Mesendoderm (in vitro differentiated cells): ENCODE data around the gene AGAP2. TPM values are rescaled to one million over a fixed set of nuclear protein-coding genes. Genes with fewer than 3 reads are reported as not detected.

Experiments used
- DNase-seq: peaks from one replicate; pipeline ENCODE4 v3.0.0; 2013
- H2AK5ac ChIP-seq: 2 replicates; pipeline ENCODE4 v1.6.1; 2013; ENCODE audit warnings: low read length, inconsistent platforms
- H2BK120ac ChIP-seq: 2 replicates; pipeline ENCODE4 v1.6.1; 2013; ENCODE audit warnings: low read depth, mild to moderate bottlenecking, low read length, moderate library complexity, mixed read lengths
- H2BK15ac ChIP-seq: replicated peaks from 2 replicates; pipeline ENCODE4 v1.6.1; 2013; ENCODE audit warnings: low read depth, mild to moderate bottlenecking, moderate library complexity
- H2BK5ac ChIP-seq: 2 replicates; pipeline ENCODE4 v1.6.1; 2013; ENCODE audit warnings: low read length, inconsistent platforms
- H3K18ac ChIP-seq: 2 replicates; pipeline ENCODE4 v1.6.1; 2013; ENCODE audit warnings: mild to moderate bottlenecking, low read length, mixed read lengths
- H3K23ac ChIP-seq: one replicate; pipeline ENCODE4 v1.6.1; 2013; ENCODE audit warnings: low read length
- H3K27ac ChIP-seq: 2 replicates; pipeline ENCODE4 v1.5.1; 2013; ENCODE audit warnings: low read depth, mild to moderate bottlenecking, inconsistent platforms, low read length, moderate library complexity
- H3K27me3 ChIP-seq: 2 replicates; pipeline ENCODE4 v1.6.1; 2013; ENCODE audit warnings: low read length, control low read depth, mild to moderate bottlenecking, inconsistent platforms; ENCODE audit not compliant: insufficient read depth, poor library complexity
- H3K36me3 ChIP-seq: 2 replicates; pipeline ENCODE4 v1.6.1; 2013; ENCODE audit warnings: low read length, inconsistent platforms; ENCODE audit not compliant: control insufficient read depth, insufficient read depth
- H3K4ac ChIP-seq: one replicate; pipeline ENCODE4 v1.6.1; 2013; ENCODE audit warnings: low read depth, mild to moderate bottlenecking, low read length, moderate library complexity
- H3K4me1 ChIP-seq: 2 replicates; pipeline ENCODE4 v1.6.1; 2013; ENCODE audit warnings: low read depth, low read length, inconsistent platforms; ENCODE audit not compliant: control insufficient read depth
- H3K4me2 ChIP-seq: 2 replicates; pipeline ENCODE4 v1.6.1; 2013; ENCODE audit warnings: low read length
- H3K4me3 ChIP-seq: 2 replicates; pipeline ENCODE4 v1.5.1; 2013; ENCODE audit warnings: mild to moderate bottlenecking, low read length
- H3K56ac ChIP-seq: one replicate; pipeline ENCODE4 v1.6.1; 2013; ENCODE audit warnings: low read length
- H3K79me1 ChIP-seq: 2 replicates; pipeline ENCODE4 v1.6.1; 2013; ENCODE audit warnings: low read length, inconsistent platforms
- H3K79me2 ChIP-seq: 2 replicates; pipeline ENCODE4 v1.6.1; 2013; ENCODE audit warnings: mild to moderate bottlenecking, low read length; ENCODE audit not compliant: control insufficient read depth, insufficient read depth
- H3K9ac ChIP-seq: 2 replicates; pipeline ENCODE4 v1.6.1; 2013; ENCODE audit warnings: low read length, inconsistent platforms
- H4K5ac ChIP-seq: one replicate; pipeline ENCODE4 v1.6.1; 2013; ENCODE audit warnings: low read length
- H4K8ac ChIP-seq: one replicate; pipeline ENCODE4 v1.6.1; 2013; ENCODE audit warnings: low read depth, mild to moderate bottlenecking, control low read depth, low read length, moderate library complexity
- WGBS: extraction: QIAGEN DNeasy Blood & Tissue Kit; methylation state at CpG from one replicate; pipeline ENCODE4 v1.1.7; 2013; ENCODE audit warnings: low lambda C conversion rate, missing lambda C conversion rate; ENCODE audit not compliant: insufficient coverage; ENCODE audit errors: extremely low coverage; 5-methylcytosine and 5-hydroxymethylcytosine counted together
- polyA plus RNA-seq, 2 experiments: library from polyadenylated mRNA; stranded (reverse); fragments of 200-250 nt; gene quantifications; one replicate each; pipeline ENCODE4 v1.2.3, GENCODE V29; 2013

The AGAP2 gene
- polyA plus RNA-seq (2013, experiment 1 of 2) = 0.60 TPM
- 0.39 TPM for polyA plus RNA-seq (2013, experiment 2 of 2)

GRCh38 chr12:57738661-57739237, at the start of gene AGAP2:
AGAP2 (minus strand) TSS chr12:57738742; CDS start chr12:57738246, 496 bp downstream.
- Histone ChIP-seq H3K79me2 (no peaks in the 10 kb centered on the region), H3K79me1 (no peaks in the 10 kb centered on the region), H2BK120ac (no peak within 1 kb of the TSS), H4K8ac (no peak within 1 kb of the TSS), H3K9ac (no peak within 1 kb of the TSS), H2BK5ac (no peak within 1 kb of the TSS), H3K4ac (no peak within 1 kb of the TSS), H3K4me2 (peak within 1 kb of the TSS; percentile 13), H4K5ac (no peak within 1 kb of the TSS), H2AK5ac (no peak within 1 kb of the TSS), H3K4me3 (no peak within 1 kb of the TSS), H3K4me1 (peaks cover 2% of the 10 kb centered on the region), H3K27ac (no peak within 1 kb of the TSS), H3K36me3 (no peaks in the 10 kb centered on the region), H3K56ac (no peak within 1 kb of the TSS), H3K27me3 (peaks cover 59% of the 10 kb centered on the region), H3K18ac (no peak within 1 kb of the TSS), H2BK15ac (no peak within 1 kb of the TSS), H3K23ac (no peak within 1 kb of the TSS)
- DNase-seq = peak; percentile 78
- WGBS = no CpG with 5 or more reads among the region's 36 CpGs

DNA sequence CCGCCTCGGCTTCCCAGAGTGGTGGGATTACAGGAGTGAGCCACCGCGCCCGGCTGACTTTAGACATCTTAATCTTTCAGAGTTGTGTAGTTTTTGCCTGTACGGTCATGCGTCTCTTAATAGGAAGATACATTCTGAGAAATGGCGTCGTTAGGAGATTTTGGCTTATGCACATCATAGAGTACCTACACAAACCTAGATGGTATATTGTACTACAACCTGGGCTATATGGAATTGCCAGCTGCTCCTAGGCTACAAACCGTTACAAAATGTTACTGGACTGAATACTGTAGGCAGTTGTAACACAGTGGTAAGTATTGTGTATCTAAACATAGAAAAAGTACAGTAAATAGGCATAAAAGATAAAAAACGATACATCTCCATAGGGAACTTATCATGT, 45.3 kb upstream of the AGAP2 start:
- no peak overlapping the region for H4K5ac ChIP-seq
- no peak overlapping the region for H2AK5ac ChIP-seq
- H3K27me3 ChIP-seq = no peaks in the 10 kb centered on the region
- H3K18ac ChIP-seq = no peak overlapping the region
- no peak overlapping the region for H2BK5ac ChIP-seq
- no peak overlapping the region for H4K8ac ChIP-seq
- no peak overlapping the region for H2BK15ac ChIP-seq
- no peak overlapping the region for H3K4me3 ChIP-seq
- H3K56ac ChIP-seq = no peak overlapping the region
- H3K27ac ChIP-seq = no peak overlapping the region
- DNase-seq = no peak
- peaks cover 8% of the 10 kb centered on the region for H3K79me2 ChIP-seq
- no CpG with 5 or more reads among the region's 11 CpGs for WGBS
- H3K4me2 ChIP-seq = no peak overlapping the region
- no peak overlapping the region for H3K23ac ChIP-seq
- H3K9ac ChIP-seq = no peak overlapping the region
- H3K79me1 ChIP-seq = peaks cover 5% of the 10 kb centered on the region
- H3K36me3 ChIP-seq = peaks cover 4% of the 10 kb centered on the region
- no peak overlapping the region for H3K4ac ChIP-seq
- H2BK120ac ChIP-seq = no peak overlapping the region
- H3K4me1 ChIP-seq = no peaks in the 10 kb centered on the region

GRCh38 chr12:57783466-57783801, 44.9 kb upstream of the AGAP2 start:
- Histone ChIP-seq H2BK5ac (no peak overlapping the region), H3K27ac (no peak overlapping the region), H3K27me3 (no peaks in the 10 kb centered on the region), H3K4me3 (peak overlapping the region; percentile 96), H4K8ac (no peak overlapping the region), H3K56ac (peak overlapping the region; percentile 97), H3K9ac (peak overlapping the region; percentile 94), H2BK120ac (no peak overlapping the region), H3K4me2 (peak overlapping the region; percentile 85), H3K23ac (no peak overlapping the region), H3K36me3 (peaks cover 4% of the 10 kb centered on the region), H3K79me1 (peaks cover 5% of the 10 kb centered on the region), H2AK5ac (no peak overlapping the region), H3K4ac (no peak overlapping the region), H3K79me2 (peaks cover 8% of the 10 kb centered on the region), H4K5ac (no peak overlapping the region), H2BK15ac (no peak overlapping the region), H3K18ac (no peak overlapping the region), H3K4me1 (no peaks in the 10 kb centered on the region)
- DNase-seq = no peak
- no CpG with 5 or more reads among the region's 12 CpGs for WGBS

GRCh38 chr12:57782608-57783465, 44.3 kb upstream of the AGAP2 start, which contains the start of gene TSFM:
TSFM (plus strand) TSS chr12:57782787; CDS start chr12:57782802, 15 bp downstream.
- Histone ChIP-seq H3K4me3 (peak within 1 kb of the TSS; percentile 96), H3K4me1 (no peaks in the 10 kb centered on the region), H2BK5ac (no peak within 1 kb of the TSS), H2BK15ac (no peak within 1 kb of the TSS), H4K8ac (no peak within 1 kb of the TSS), H3K79me2 (peaks cover 8% of the 10 kb centered on the region), H3K4ac (peak within 1 kb of the TSS; percentile 19), H3K18ac (no peak within 1 kb of the TSS), H3K4me2 (peak within 1 kb of the TSS; percentile 85), H3K27ac (no peak within 1 kb of the TSS), H3K56ac (peak within 1 kb of the TSS; percentile 97), H4K5ac (no peak within 1 kb of the TSS), H3K23ac (no peak within 1 kb of the TSS), H2AK5ac (no peak within 1 kb of the TSS), H3K27me3 (no peaks in the 10 kb centered on the region), H3K79me1 (peaks cover 5% of the 10 kb centered on the region), H3K9ac (peak within 1 kb of the TSS; percentile 94), H3K36me3 (peaks cover 4% of the 10 kb centered on the region), H2BK120ac (no peak within 1 kb of the TSS)
- DNase-seq = peak; percentile 96
- no CpG with 5 or more reads among the region's 45 CpGs for WGBS

DNA sequence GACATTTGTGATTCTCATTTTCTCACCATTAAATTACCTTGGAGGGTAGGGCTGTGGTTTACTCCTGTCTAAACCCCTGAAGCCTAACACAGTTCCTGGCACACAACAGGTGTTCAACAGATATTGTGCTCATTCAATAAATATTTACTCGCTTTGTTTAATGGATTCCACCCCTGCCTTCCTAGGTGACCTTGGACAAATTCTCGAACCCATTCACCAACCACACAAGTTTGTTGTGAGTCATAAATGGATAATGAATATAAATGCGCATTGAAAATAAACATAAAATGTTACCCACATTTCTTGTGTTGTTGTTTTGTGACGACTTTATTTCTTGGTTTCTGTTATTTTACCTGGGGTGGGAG, 43.7 kb upstream of the AGAP2 start:
- no peak overlapping the region for H2AK5ac ChIP-seq
- no peak overlapping the region for H4K5ac ChIP-seq
- H3K79me1 ChIP-seq = peaks cover 5% of the 10 kb centered on the region
- H3K4me3 ChIP-seq = no peak overlapping the region
- H3K79me2 ChIP-seq = peaks cover 8% of the 10 kb centered on the region
- no peaks in the 10 kb centered on the region for H3K4me1 ChIP-seq
- H2BK15ac ChIP-seq = no peak overlapping the region
- no peak overlapping the region for H3K56ac ChIP-seq
- H3K36me3 ChIP-seq = peaks cover 4% of the 10 kb centered on the region
- no peak overlapping the region for H2BK5ac ChIP-seq
- H4K8ac ChIP-seq = no peak overlapping the region
- no peak overlapping the region for H3K18ac ChIP-seq
- no peaks in the 10 kb centered on the region for H3K27me3 ChIP-seq
- no peak overlapping the region for H3K23ac ChIP-seq
- no peak overlapping the region for H3K4me2 ChIP-seq
- H3K9ac ChIP-seq = no peak overlapping the region
- no peak overlapping the region for H2BK120ac ChIP-seq
- no peak for DNase-seq
- H3K27ac ChIP-seq = no peak overlapping the region
- H3K4ac ChIP-seq = no peak overlapping the region
- WGBS = no CpG with 5 or more reads among the region's 4 CpGs
